GM12801 (cell line): ENCODE results near the gene PLCB1.

Source experiments
- TF ChIP-seq, protein P1 (sequence below): IDR thresholded peaks from one replicate; pipeline ENCODE4 v1.5.1; 2011; ENCODE audit warnings: control low read depth; ENCODE audit not compliant: insufficient read length; ENCODE audit errors: extremely low read depth

The PLCB1 gene

DNA sequence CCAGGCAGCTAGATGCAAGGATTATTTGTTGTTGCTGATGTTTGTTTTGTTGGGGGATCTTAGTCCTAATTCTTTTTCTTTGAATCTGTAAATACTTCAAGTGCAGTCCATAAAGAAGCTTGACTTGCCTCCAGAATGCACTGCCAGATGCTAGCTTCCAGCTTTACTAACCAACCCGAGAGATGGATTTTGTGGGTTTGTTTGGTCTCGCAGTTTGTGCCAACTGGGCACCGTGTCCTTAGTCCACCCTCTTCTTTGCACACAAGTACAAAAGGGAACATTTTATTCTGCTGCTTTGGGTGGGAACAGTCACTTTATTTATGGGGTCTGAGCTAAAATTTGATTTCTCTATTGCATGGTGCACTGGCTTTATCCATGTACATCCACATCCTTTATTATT, 212.0 kb downstream of the PLCB1 start:
- TF ChIP-seq, protein P1, sequence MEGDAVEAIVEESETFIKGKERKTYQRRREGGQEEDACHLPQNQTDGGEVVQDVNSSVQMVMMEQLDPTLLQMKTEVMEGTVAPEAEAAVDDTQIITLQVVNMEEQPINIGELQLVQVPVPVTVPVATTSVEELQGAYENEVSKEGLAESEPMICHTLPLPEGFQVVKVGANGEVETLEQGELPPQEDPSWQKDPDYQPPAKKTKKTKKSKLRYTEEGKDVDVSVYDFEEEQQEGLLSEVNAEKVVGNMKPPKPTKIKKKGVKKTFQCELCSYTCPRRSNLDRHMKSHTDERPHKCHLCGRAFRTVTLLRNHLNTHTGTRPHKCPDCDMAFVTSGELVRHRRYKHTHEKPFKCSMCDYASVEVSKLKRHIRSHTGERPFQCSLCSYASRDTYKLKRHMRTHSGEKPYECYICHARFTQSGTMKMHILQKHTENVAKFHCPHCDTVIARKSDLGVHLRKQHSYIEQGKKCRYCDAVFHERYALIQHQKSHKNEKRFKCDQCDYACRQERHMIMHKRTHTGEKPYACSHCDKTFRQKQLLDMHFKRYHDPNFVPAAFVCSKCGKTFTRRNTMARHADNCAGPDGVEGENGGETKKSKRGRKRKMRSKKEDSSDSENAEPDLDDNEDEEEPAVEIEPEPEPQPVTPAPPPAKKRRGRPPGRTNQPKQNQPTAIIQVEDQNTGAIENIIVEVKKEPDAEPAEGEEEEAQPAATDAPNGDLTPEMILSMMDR, result no peak

DNA sequence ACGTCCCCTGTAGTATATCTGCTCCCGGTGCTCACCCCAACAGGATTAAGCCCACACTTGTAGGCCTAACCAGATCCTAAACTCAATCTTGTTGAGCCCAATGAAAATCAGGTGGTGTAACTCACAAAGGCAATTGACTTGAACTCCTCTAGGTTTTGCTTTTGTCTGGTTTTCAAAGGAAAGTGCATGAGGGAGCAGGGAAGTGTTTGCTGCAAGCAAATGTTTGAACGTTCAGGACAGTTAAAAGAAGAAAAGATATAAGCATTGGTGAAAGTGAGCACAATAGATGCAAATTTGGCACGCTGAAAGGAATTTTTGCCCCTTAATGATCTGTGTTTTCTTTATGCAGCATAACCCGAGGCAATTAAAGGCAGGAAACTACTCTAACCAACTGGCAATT, 212.6 kb downstream of the PLCB1 start:
- TF ChIP-seq, protein P1, result no peak

DNA sequence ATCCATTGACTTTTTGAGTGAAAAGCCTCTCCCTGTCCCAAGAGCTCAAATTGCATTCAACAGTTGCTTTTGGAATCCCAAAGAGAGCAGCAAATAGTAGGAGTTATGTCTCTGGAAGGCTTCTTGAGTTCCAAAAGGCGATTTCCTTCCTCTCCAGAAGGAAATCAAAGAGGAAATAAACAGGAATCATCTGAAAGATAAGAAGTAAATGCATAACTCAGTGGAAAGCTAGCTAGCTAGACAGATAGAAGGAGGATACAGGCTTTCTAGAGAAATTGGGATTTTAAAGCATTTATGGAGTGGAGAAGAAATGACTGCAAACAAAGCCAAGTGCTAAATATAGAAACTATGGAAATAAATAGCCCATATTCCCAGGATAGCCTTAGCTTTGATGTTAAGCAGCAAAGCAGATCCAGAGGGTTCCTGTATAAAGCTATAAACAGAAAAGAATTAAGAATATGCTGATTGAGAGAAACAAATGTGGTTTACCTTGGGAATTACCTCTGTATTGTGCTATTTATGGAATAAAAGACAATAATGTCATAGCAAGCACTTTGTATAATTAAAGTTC, 214.7 kb downstream of the PLCB1 start:
- TF ChIP-seq, protein P1, result no peak

DNA sequence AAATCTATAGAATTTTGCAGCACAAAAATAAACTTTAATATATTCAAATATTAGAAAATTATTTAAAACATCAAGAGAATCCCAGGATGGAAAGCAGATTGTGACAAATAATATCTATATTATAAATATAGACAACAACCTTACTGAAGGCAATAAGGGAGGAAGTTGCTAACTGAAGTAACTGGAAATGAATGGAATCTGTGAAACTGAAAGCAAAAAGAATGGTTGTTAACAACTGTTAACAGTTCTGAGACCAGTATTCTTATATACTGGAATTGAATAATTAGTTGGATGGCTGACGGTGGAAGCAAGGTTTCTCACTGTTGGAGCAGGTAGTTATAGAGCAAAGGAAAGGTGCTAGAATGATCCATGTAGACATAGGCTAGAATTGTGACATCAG, 220.4 kb downstream of the PLCB1 start:
- TF ChIP-seq, protein P1, result no peak

DNA sequence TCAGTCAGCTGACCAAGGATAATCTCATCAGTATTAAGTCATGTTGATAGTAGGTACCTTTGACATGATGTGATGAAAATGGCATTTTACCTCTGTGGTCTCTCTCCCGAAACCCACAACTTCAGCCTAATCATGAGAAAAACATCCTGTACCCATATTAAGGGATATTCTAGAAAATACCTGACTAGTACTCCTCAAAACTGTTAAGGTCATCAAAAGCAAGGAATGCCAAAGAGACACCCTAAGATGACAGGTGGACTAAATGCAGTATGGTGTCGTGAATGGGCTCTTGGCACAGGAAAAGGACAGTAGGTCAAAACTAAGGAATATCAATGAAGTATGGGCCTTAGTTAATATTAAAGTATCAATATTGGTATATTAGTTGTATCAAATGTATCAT, 221.4 kb downstream of the PLCB1 start:
- TF ChIP-seq, protein P1, result no peak

DNA sequence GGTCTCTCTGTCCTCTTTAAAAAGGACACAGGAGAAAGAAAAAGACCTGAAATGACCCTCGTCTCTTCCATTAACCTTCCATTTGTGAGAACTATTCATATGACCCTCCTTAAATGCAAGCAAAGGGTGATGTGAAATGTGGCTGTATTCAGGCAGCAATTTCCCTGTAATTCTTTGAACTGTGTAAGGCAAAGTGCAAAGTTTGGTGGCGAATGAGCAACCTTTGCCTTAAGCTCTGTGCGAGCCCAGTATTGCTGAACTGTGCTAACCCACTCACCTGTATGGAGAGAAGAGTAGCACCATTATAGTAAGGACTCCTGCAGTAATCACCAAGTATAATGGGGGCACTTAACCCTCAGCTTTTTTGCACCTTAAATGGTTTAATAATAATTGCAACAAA, 223.4 kb downstream of the PLCB1 start:
- TF ChIP-seq, protein P1, result no peak

DNA sequence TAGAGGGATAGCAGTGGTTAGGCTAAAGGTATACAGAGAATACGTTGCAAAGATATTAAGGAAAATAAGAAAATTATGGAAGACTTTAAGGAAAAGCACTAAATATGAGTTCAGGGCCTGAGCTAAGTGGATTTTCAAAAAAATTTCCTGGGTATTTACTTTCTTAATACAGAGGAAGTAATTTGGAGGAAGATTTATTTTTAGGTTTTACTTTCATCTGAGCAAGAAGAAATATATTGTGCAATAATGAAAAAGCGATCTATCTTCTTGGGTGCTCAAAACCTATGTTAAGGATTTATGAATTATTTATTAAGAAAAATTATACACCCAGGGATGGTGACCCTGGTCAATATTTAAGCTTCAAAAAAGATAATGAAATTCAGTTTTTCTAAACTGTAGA, 224.7 kb downstream of the PLCB1 start:
- TF ChIP-seq, protein P1, result no peak
